Skeletal muscle satellite cell (primary cell): ENCODE measurements around the gene ANKS4B.

Experiments used
- H3K27me3 ChIP-seq: 2 replicates; pipeline ENCODE4 v1.7.0; 2013; ENCODE audit warnings: low read length; ENCODE audit not compliant: control insufficient read depth, insufficient read depth
- H3K36me3 ChIP-seq: 2 replicates; pipeline ENCODE4 v1.7.0; 2013; ENCODE audit warnings: mild to moderate bottlenecking, control low read depth, low read length; ENCODE audit not compliant: insufficient read depth
- H3K4me1 ChIP-seq: 2 replicates; pipeline ENCODE4 v1.7.0; 2013; ENCODE audit warnings: low read length; ENCODE audit not compliant: control insufficient read depth, insufficient read depth
- H3K4me2 ChIP-seq: 2 replicates; pipeline ENCODE4 v1.7.0; 2013; ENCODE audit warnings: mild to moderate bottlenecking, low read length
- H3K4me3 ChIP-seq: 2 replicates; pipeline ENCODE4 v1.7.0; 2013; ENCODE audit warnings: low read length
- H3K9ac ChIP-seq: 2 replicates; pipeline ENCODE4 v1.7.0; 2013; ENCODE audit warnings: mild to moderate bottlenecking, low read depth, low read length, moderate library complexity
- H3K9me3 ChIP-seq: replicated peaks from 2 replicates; pipeline ENCODE4 v1.7.0; 2013; ENCODE audit warnings: mild to moderate bottlenecking, control low read depth, low read length

The ANKS4B gene

DNA sequence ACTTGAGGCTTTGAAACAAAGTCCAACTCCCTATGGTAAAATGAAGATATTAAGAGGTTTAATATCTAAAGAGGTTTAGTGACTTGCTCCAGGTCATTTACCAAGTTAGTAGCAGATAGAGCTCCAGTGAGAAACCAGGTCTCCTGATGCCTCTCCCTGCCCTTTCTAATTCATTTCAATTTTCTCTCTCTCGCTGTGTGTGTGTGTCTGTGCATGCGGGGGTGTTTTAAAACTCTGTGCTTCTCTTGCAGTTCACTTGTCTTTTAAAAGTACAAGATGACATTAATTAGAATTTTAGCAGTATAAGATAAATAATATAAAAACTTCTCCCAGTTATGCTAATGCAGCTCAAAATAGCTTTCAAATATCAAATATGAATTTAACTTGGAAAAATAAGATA lies 13.9 kb upstream of the ANKS4B start:
- H3K36me3 ChIP-seq: no peaks in the 10 kb centered on the region
- H3K9me3 ChIP-seq: no peaks in the 10 kb centered on the region
- H3K9ac ChIP-seq: no peak overlapping the region
- H3K27me3 ChIP-seq: peaks cover 23% of the 10 kb centered on the region
- no peak overlapping the region for H3K4me2 ChIP-seq
- H3K4me3 ChIP-seq: no peak overlapping the region
- H3K4me1 ChIP-seq: no peaks in the 10 kb centered on the region

DNA sequence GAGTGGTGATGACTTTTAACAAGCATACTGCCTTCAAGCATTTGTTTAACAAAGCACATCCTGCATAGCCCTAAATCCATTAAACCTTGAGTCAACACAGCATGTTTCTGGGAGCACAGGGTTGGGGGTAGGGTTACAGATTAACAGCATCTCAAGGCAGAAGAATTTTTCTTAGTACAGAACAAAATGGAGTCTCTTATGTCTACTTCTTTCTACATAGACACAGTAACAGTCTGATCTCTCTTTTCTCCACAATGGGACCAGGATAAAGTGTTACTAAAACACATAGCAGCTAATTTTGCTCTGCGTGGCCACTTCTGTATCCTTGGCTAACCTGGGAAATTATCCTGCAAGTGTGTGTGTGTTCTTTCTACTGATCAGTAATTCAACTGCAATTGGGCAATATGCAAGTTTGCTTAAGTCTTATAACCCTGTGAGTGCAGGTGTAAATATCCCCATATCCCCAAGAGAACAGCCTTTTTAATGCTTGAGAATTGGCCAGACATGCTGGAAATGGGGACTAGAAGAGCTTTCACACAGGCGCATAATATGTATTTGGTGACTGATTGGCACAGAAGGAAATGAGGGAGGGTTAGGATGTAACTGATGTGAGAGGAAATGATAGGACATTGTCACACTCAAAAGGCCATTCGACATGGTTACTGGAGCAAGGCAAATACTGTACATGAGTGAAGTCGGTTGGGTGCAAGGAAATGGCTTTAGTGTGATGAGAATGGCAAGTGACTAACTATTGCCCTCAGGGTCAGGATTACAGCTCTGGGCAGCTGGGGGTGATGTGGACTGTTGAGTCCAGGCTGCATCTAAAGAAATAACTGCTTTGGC lies 10.8 kb upstream of the ANKS4B start:
- Histone ChIP-seq H3K27me3 (peaks cover 49% of the 10 kb centered on the region), H3K9me3 (no peaks in the 10 kb centered on the region), H3K4me2 (no peak overlapping the region), H3K4me1 (no peaks in the 10 kb centered on the region), H3K36me3 (no peaks in the 10 kb centered on the region), H3K9ac (no peak overlapping the region), H3K4me3 (no peak overlapping the region)

DNA sequence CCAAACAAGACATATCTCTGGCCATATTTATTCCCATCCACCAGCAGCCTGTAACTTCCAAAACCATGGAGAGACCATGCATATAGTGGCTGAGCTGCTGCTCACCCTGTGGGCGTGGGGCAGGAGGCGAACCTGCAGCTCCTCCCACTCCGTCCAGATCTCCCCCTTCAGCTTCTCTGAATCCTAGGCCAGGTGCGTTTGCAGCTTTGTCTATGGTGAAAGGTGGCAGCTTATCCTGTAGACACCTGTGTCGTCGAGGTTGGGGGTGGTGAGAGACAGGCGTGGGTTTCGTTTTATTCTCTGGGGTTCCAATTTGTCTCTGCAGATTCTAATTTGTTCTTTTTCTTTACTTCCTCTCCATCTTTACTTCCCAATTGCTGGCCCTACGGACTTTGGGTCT lies 9.7 kb upstream of the ANKS4B start:
- Histone ChIP-seq H3K9ac (no peak overlapping the region), H3K36me3 (no peaks in the 10 kb centered on the region), H3K4me1 (no peaks in the 10 kb centered on the region), H3K4me2 (no peak overlapping the region), H3K9me3 (no peaks in the 10 kb centered on the region), H3K27me3 (peaks cover 60% of the 10 kb centered on the region), H3K4me3 (no peak overlapping the region)

GRCh38 chr16:21224800-21225199 lies 8.7 kb upstream of the ANKS4B start:
- no peak overlapping the region for H3K4me3 ChIP-seq
- no peaks in the 10 kb centered on the region for H3K36me3 ChIP-seq
- H3K4me1 ChIP-seq: no peaks in the 10 kb centered on the region
- no peak overlapping the region for H3K4me2 ChIP-seq
- H3K9ac ChIP-seq: no peak overlapping the region
- peaks cover 69% of the 10 kb centered on the region for H3K27me3 ChIP-seq
- no peaks in the 10 kb centered on the region for H3K9me3 ChIP-seq

DNA sequence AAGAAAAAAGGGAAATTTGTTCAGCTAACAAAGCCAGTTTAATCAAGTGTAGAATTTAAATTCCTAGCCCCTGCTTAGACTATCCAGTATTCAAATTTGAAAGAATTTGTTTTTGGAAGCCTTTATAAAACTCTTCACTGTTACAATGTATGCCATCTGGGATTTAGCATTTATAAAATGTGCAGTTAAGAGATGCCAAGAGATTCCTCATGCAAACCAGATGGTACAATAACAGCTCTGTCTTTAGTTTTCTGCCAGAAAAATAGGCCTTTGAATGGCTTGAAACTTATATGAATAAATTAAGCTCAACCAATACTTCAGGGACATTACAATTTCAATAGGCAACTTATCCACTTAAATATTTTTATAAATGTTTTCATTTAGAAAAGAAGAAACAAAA lies 6.8 kb upstream of the ANKS4B start:
- Histone ChIP-seq H3K4me1 (no peaks in the 10 kb centered on the region), H3K4me3 (no peak overlapping the region), H3K36me3 (no peaks in the 10 kb centered on the region), H3K9ac (no peak overlapping the region), H3K4me2 (no peak overlapping the region), H3K9me3 (no peaks in the 10 kb centered on the region), H3K27me3 (peaks cover 72% of the 10 kb centered on the region)

DNA sequence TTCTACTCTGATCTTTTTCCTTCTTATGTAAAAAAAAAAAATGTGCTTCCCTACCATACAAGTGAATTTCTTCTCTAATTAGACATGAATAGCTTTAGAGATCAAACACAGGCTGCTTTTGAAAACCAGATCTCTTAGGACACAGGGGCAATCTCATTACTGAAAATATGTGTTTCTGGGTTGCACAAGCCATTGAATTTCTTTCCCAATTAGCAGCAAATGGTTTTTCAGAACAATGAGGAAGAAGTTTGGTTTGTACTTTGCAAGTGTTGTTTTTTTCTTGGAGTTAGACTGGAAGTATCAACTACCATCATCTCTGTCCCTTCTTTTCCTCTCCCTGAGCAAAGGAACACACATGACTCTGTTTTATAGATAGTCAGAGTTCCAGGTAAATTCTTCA lies 5.6 kb upstream of the ANKS4B start:
- H3K9me3 ChIP-seq: no peaks in the 10 kb centered on the region
- peaks cover 70% of the 10 kb centered on the region for H3K27me3 ChIP-seq
- H3K4me3 ChIP-seq: no peak overlapping the region
- H3K36me3 ChIP-seq: no peaks in the 10 kb centered on the region
- H3K4me1 ChIP-seq: no peaks in the 10 kb centered on the region
- no peak overlapping the region for H3K4me2 ChIP-seq
- H3K9ac ChIP-seq: no peak overlapping the region

DNA sequence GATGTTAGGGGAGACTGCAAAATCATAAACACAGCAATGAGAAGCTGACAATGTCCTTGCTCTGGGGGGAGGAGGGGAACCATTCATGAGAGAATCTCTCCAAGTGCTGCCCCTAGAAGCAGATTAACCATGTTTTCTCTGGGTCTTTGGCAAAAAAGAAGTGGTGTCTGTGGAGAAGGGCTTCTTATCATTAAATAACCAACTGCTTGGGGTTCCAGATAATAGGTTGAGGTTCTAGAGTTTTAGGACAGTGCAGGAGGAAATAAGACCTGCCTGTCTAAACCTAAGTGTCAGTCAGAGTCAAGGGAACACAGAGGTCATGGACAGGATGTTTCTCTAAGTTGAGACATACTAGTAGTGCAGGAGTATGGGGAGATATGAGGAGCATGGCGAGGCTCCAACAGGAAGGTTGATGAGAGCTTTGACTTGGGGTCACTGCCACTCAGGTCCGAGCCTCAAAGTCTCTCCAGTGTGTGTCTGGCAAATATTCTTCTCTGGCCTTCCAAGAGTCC lies 5.1 kb upstream of the ANKS4B start:
- H3K4me2 ChIP-seq: no peak overlapping the region
- no peaks in the 10 kb centered on the region for H3K9me3 ChIP-seq
- H3K4me3 ChIP-seq: no peak overlapping the region
- H3K4me1 ChIP-seq: no peaks in the 10 kb centered on the region
- peaks cover 68% of the 10 kb centered on the region for H3K27me3 ChIP-seq
- no peaks in the 10 kb centered on the region for H3K36me3 ChIP-seq
- H3K9ac ChIP-seq: no peak overlapping the region

- no peak overlapping the region for H3K4me2 ChIP-seq
- no peak overlapping the region for H3K4me3 ChIP-seq
- no peaks in the 10 kb centered on the region for H3K4me1 ChIP-seq
- no peak overlapping the region for H3K9ac ChIP-seq
- no peaks in the 10 kb centered on the region for H3K36me3 ChIP-seq
- H3K9me3 ChIP-seq: no peaks in the 10 kb centered on the region
- peaks cover 56% of the 10 kb centered on the region for H3K27me3 ChIP-seq
These were observed 416 bp upstream of the ANKS4B start for GRCh38 chr16:21233045-21233520.

- no peaks in the 10 kb centered on the region for H3K4me1 ChIP-seq
- no peak overlapping the region for H3K4me3 ChIP-seq
- H3K4me2 ChIP-seq: no peak overlapping the region
- H3K36me3 ChIP-seq: no peaks in the 10 kb centered on the region
- H3K27me3 ChIP-seq: peaks cover 49% of the 10 kb centered on the region
- no peaks in the 10 kb centered on the region for H3K9me3 ChIP-seq
- no peak overlapping the region for H3K9ac ChIP-seq
These were observed 1.7 kb downstream of the ANKS4B start for GRCh38 chr16:21235199-21235585.

- no peak overlapping the region for H3K9ac ChIP-seq
- no peak overlapping the region for H3K4me3 ChIP-seq
- no peaks in the 10 kb centered on the region for H3K36me3 ChIP-seq
- H3K4me1 ChIP-seq: no peaks in the 10 kb centered on the region
- H3K9me3 ChIP-seq: no peaks in the 10 kb centered on the region
- no peak overlapping the region for H3K4me2 ChIP-seq
- peaks cover 36% of the 10 kb centered on the region for H3K27me3 ChIP-seq
These were observed 3.3 kb downstream of the ANKS4B start for GRCh38 chr16:21236831-21237230.

DNA sequence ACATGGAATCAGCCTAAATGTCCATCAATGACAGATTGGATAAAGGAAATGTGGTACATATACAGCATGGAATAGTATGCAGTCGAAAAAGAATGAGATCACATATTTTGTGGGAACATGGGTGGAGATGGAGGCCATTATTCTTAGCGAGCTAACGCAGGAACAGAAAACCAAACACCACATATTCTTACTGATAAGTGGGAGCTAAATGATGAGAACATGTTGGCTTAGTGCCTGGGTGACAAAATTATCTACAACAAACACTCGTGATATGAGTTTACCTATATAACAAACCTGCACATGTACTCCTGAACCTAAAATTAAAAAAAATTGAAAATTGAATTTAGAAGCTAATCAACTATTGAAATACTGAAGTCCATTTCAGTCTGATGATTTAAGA lies 6.1 kb downstream of the ANKS4B start:
- Histone ChIP-seq H3K4me2 (no peak overlapping the region), H3K4me3 (no peak overlapping the region), H3K9me3 (no peaks in the 10 kb centered on the region), H3K36me3 (no peaks in the 10 kb centered on the region), H3K9ac (no peak overlapping the region), H3K27me3 (peaks cover 37% of the 10 kb centered on the region), H3K4me1 (no peaks in the 10 kb centered on the region)

DNA sequence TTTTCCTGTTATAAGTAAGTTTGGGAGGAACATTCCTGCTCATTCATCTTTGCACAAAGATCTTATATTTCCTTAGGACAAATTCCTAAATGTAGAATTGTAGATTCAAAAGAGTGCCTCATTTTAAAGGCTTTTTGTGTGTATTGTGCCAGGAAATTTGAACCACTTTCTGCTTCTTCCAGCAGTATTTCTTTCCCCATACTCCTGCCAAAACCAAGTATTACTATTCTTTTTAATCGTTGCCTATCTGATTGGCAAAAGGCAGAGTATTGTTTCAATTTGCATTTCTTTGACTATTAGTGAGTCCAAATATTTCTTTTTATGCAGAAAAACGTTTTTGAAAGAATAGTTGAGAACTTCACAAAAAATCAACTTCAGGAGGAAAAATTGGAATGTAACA lies 9.3 kb downstream of the ANKS4B start:
- H3K4me2 ChIP-seq: no peak overlapping the region
- H3K9ac ChIP-seq: no peak overlapping the region
- peaks cover 40% of the 10 kb centered on the region for H3K27me3 ChIP-seq
- H3K36me3 ChIP-seq: no peaks in the 10 kb centered on the region
- no peak overlapping the region for H3K4me3 ChIP-seq
- H3K4me1 ChIP-seq: no peaks in the 10 kb centered on the region
- H3K9me3 ChIP-seq: no peaks in the 10 kb centered on the region
